WTC11 (cell line): ENCODE measurements around the gene VEZT. TPM values are rescaled to one million over a fixed set of nuclear protein-coding genes. Genes with fewer than 3 reads are reported as not detected.

Experiments
- ATAC-seq: fragments of 200-7000 bp; cut with Tn5 transposase; 2 replicates; pipeline ENCODE4 v1.10.0; 2021; ENCODE audit warnings: mild to moderate bottlenecking, moderate library complexity
- CTCF ChIA-PET: fragments of 300-600 bp; sonication (Branson Sonifier 250); formaldehyde crosslinking; loops from one replicate; lab custom pipeline; 2021; ENCODE audit warnings: antibody characterized with exemption; lab: Charles Lee
- POLR2A ChIA-PET: fragments of 350-600 bp; sonication (Branson Sonifier 250); formaldehyde crosslinking; loops from one replicate; lab custom pipeline; 2021; ENCODE audit warnings: antibody characterized with exemption; lab: Charles Lee
- DNase-seq: peaks from one replicate; pipeline ENCODE4 v3.0.0; 2021; ENCODE audit warnings: low spot score
- H3K27ac Mint-ChIP-seq: 2 replicates; pipeline ENCODE4 v1.8.0; 2021; ENCODE audit warnings: mixed read lengths
- H3K27me3 Mint-ChIP-seq: 2 replicates; pipeline ENCODE4 v1.8.0; 2021; ENCODE audit warnings: low read depth, mild to moderate bottlenecking, moderate library complexity, mixed read lengths
- H3K36me3 Mint-ChIP-seq: 2 replicates; pipeline ENCODE4 v1.8.0; 2021; ENCODE audit warnings: mixed read lengths
- H3K4me1 Mint-ChIP-seq: 2 replicates; pipeline ENCODE4 v1.8.0; 2022; ENCODE audit warnings: mixed read lengths
- H3K4me3 Mint-ChIP-seq: 2 replicates; pipeline ENCODE4 v1.8.0; 2021; ENCODE audit warnings: mild to moderate bottlenecking, moderate library complexity, mixed read lengths
- H3K9me3 Mint-ChIP-seq: 2 replicates; pipeline ENCODE4 v1.8.0; 2021; ENCODE audit warnings: mixed read lengths
- ERG ChIP-seq: fragments of 250-450 bp; sonication (Bioruptor Pico); IDR thresholded peaks from 2 replicates; pipeline ENCODE4 v1.8.0; 2021; ENCODE audit warnings: mild to moderate bottlenecking
- ESRRA ChIP-seq: sonication (generic); formaldehyde crosslinking; IDR thresholded peaks from 2 replicates; pipeline ENCODE4 v1.8.1; 2022; ENCODE audit warnings: mild to moderate bottlenecking, missing genetic modification reagents, borderline replicate concordance
- FOXK1 ChIP-seq: sonication (generic); formaldehyde crosslinking; IDR thresholded peaks from 2 replicates; pipeline ENCODE4 v1.8.0; 2022; ENCODE audit warnings: mild to moderate bottlenecking, moderate library complexity, missing genetic modification reagents
- GRHL2 ChIP-seq: fragments of 250-450 bp; sonication (Bioruptor Pico); IDR thresholded peaks from 2 replicates; pipeline ENCODE4 v1.8.0; 2022; ENCODE audit warnings: mild to moderate bottlenecking, moderate library complexity; ENCODE audit not compliant: insufficient replicate concordance, severe bottlenecking
- GTF2I ChIP-seq: fragments of 250-450 bp; sonication (Bioruptor Pico); conservative IDR thresholded peaks from 2 replicates; pipeline ENCODE4 v1.4.0; 2021; ENCODE audit warnings: mild to moderate bottlenecking
- IRF1 ChIP-seq: sonication (generic); formaldehyde crosslinking; IDR thresholded peaks from 2 replicates; pipeline ENCODE4 v1.8.0; 2023; ENCODE audit warnings: missing genetic modification reagents
- IRF2 ChIP-seq: sonication (generic); formaldehyde crosslinking; IDR thresholded peaks from 2 replicates; pipeline ENCODE4 v1.8.0; 2022; ENCODE audit warnings: low read depth, missing genetic modification reagents, borderline replicate concordance
- KAT7 ChIP-seq: sonication (generic); formaldehyde crosslinking; IDR thresholded peaks from 2 replicates; pipeline ENCODE4 v1.8.1; 2023; ENCODE audit warnings: missing genetic modification reagents, mild to moderate bottlenecking, borderline replicate concordance
- MYBL2 ChIP-seq: sonication (generic); formaldehyde crosslinking; IDR thresholded peaks from 2 replicates; pipeline ENCODE4 v1.8.1; 2023; ENCODE audit warnings: mild to moderate bottlenecking, moderate library complexity, missing genetic modification reagents
- NFYB ChIP-seq: sonication (generic); formaldehyde crosslinking; conservative IDR thresholded peaks from 2 replicates; pipeline ENCODE4 v1.8.0; 2022; ENCODE audit warnings: low read depth, missing genetic modification reagents
- OVOL2 ChIP-seq: fragments of 250-450 bp; sonication (Bioruptor Pico); IDR thresholded peaks from 2 replicates; pipeline ENCODE4 v1.9.0; 2021; ENCODE audit warnings: mild to moderate bottlenecking, borderline replicate concordance
- PRRX2 ChIP-seq: fragments of 250-450 bp; sonication (Bioruptor Pico); IDR thresholded peaks from 2 replicates; pipeline ENCODE4 v1.8.0; 2021; ENCODE audit warnings: mild to moderate bottlenecking
- SOX15 ChIP-seq: fragments of 250-450 bp; sonication (Bioruptor Pico); IDR thresholded peaks from 2 replicates; pipeline ENCODE4 v1.9.0; 2021; ENCODE audit warnings: mild to moderate bottlenecking
- STAT6 ChIP-seq: sonication (generic); formaldehyde crosslinking; conservative IDR thresholded peaks from 2 replicates; pipeline ENCODE4 v1.8.1; 2023; ENCODE audit warnings: mild to moderate bottlenecking, low read depth, missing genetic modification reagents, moderate library complexity
- TEAD1 ChIP-seq: sonication (generic); formaldehyde crosslinking; IDR thresholded peaks from 2 replicates; pipeline ENCODE4 v1.8.0; 2022; ENCODE audit warnings: mild to moderate bottlenecking, missing genetic modification reagents
- TEAD4 ChIP-seq: sonication (generic); formaldehyde crosslinking; IDR thresholded peaks from 2 replicates; pipeline ENCODE4 v1.8.0; 2022; ENCODE audit warnings: mild to moderate bottlenecking, missing genetic modification reagents
- ZMAT4 ChIP-seq: fragments of 250-450 bp; sonication (Bioruptor Pico); IDR thresholded peaks from 2 replicates; pipeline ENCODE4 v1.9.0; 2021; ENCODE audit warnings: mild to moderate bottlenecking
- ZNF219 ChIP-seq: sonication (generic); formaldehyde crosslinking; IDR thresholded peaks from 2 replicates; pipeline ENCODE4 v1.8.0; 2023; ENCODE audit warnings: missing genetic modification reagents, mild to moderate bottlenecking, borderline replicate concordance
- ZNF317 ChIP-seq: sonication (generic); formaldehyde crosslinking; IDR thresholded peaks from 2 replicates; pipeline ENCODE4 v1.8.1; 2023; ENCODE audit warnings: low read depth, mild to moderate bottlenecking, moderate library complexity, missing genetic modification reagents, borderline replicate concordance
- ZNF396 ChIP-seq: fragments of 250-450 bp; sonication (Bioruptor Pico); IDR thresholded peaks from 2 replicates; pipeline ENCODE4 v1.8.0; 2021; ENCODE audit warnings: mild to moderate bottlenecking, moderate library complexity, borderline replicate concordance
- ZNF416 ChIP-seq: fragments of 250-450 bp; sonication (Bioruptor Pico); IDR thresholded peaks from 2 replicates; pipeline ENCODE4 v1.9.0; 2021; ENCODE audit warnings: mild to moderate bottlenecking, inconsistent platforms
- ZNF423 ChIP-seq: fragments of 250-450 bp; sonication (Bioruptor Pico); IDR thresholded peaks from 2 replicates; pipeline ENCODE4 v2.1.2; 2022; ENCODE audit warnings: mild to moderate bottlenecking, moderate library complexity
- ZNF512 ChIP-seq: sonication (generic); formaldehyde crosslinking; IDR thresholded peaks from 2 replicates; pipeline ENCODE4 v1.8.1; 2022; ENCODE audit warnings: missing genetic modification reagents, borderline replicate concordance
- ZNF532 ChIP-seq: fragments of 250-450 bp; sonication (Bioruptor Pico); IDR thresholded peaks from 2 replicates; pipeline ENCODE4 v1.9.0; 2021; ENCODE audit warnings: mild to moderate bottlenecking, borderline replicate concordance
- total RNA-seq: library from RNA; stranded (reverse); gene quantifications from 3 replicates; pipeline ENCODE4 v1.2.3, GENCODE V29; 2021

Gene VEZT
- total RNA-seq, 1 experiment from 2014 or later, result 54.5 TPM

- ChIA-PET CTCF (no interaction called here), POLR2A (interaction anchor here (0.6 kb wide), 1 partner anchor 57 kb away, joined by 3 read pairs; no protein-coding TSS in a partner anchor)
- H3K27me3 Mint-ChIP-seq, result no peaks in the 10 kb centered on the region
- ATAC-seq, result no peak
- peaks cover 10% of the 10 kb centered on the region for H3K4me1 Mint-ChIP-seq
- no peak for TF ChIP-seq ZNF532
- TF ChIP-seq IRF1, result no peak
- no peak for TF ChIP-seq SOX15 (CRISPR knock-in tag)
- no peak for TF ChIP-seq ESRRA (CRISPR knock-in tag)
- TF ChIP-seq OVOL2 (CRISPR knock-in tag), result no peak
- no peak for TF ChIP-seq ZNF423
- no peak for TF ChIP-seq PRRX2 (CRISPR knock-in tag)
- no peak for TF ChIP-seq TEAD1 (CRISPR knock-in tag)
- no peak for TF ChIP-seq ZNF317
- no peak for TF ChIP-seq TEAD4 (CRISPR knock-in tag)
- no peak for TF ChIP-seq FOXK1 (CRISPR knock-in tag)
- no peak for TF ChIP-seq MYBL2 (CRISPR knock-in tag)
- no peak for TF ChIP-seq ZNF396 (CRISPR knock-in tag)
- TF ChIP-seq, all 79 proteins: peak for 0
- H3K27ac Mint-ChIP-seq, result no peak overlapping the region
- no peak overlapping the region for H3K4me3 Mint-ChIP-seq
- no peak for DNase-seq
- H3K36me3 Mint-ChIP-seq, result peaks cover 16% of the 10 kb centered on the region
- H3K9me3 Mint-ChIP-seq, result no peaks in the 10 kb centered on the region
Observed at GRCh38 chr12:95168746-95169145, 48.9 kb upstream of the VEZT start.

GRCh38 chr12:95169368-95169767 lies 48.2 kb upstream of the VEZT start:
- no peaks in the 10 kb centered on the region for H3K27me3 Mint-ChIP-seq
- peak overlapping the region; percentile 5; the same call in 1 of the 2 replicates for H3K27ac Mint-ChIP-seq
- H3K4me1 Mint-ChIP-seq, result peaks cover 4% of the 10 kb centered on the region
- ChIA-PET POLR2A (no interaction called here), CTCF (no interaction called here)
- ATAC-seq, result no peak
- no peak for DNase-seq
- no peak overlapping the region for H3K4me3 Mint-ChIP-seq
- peaks cover 16% of the 10 kb centered on the region for H3K36me3 Mint-ChIP-seq
- TF ChIP-seq GRHL2 (CRISPR knock-in tag) (no peak), TEAD4 (CRISPR knock-in tag) (no peak), NFYB (CRISPR knock-in tag) (no peak), STAT6 (CRISPR knock-in tag) (no peak), ERG (CRISPR knock-in tag) (no peak), IRF2 (no peak), GTF2I (CRISPR knock-in tag) (no peak), ZMAT4 (CRISPR knock-in tag) (no peak), ZNF416 (CRISPR knock-in tag) (no peak), ZNF512 (CRISPR knock-in tag) (no peak), KAT7 (CRISPR knock-in tag) (no peak), ZNF219 (CRISPR knock-in tag) (no peak)
- H3K9me3 Mint-ChIP-seq, result no peaks in the 10 kb centered on the region
